T-cell (primary cell): ENCODE data around the gene ASCC2. TPM values are rescaled to one million over a fixed set of nuclear protein-coding genes. Genes with fewer than 3 reads are reported as not detected.

Experiments
- ATAC-seq, 4 experiments: fragments of 200-7000 bp in 3 of 4; fragments of 150-1000 bp in 1 of 4; cut with Tn5 transposase; replicated peaks in 1 of 4; 1 replicate in 3 of 4; 2 replicates in 1 of 4; pipeline ENCODE4 v1.10.0; 2021; ENCODE audit warnings: moderate library complexity in 3 of 4, mild to moderate bottlenecking in 2 of 4, moderate number of reproducible peaks in 1 of 4
- CTCF ChIA-PET, 2 donors: fragments of 300-600 bp; sonication (Branson Sonifier 250); formaldehyde crosslinking; loops; one replicate each; lab custom pipeline; 2022; ENCODE audit warnings: antibody characterized with exemption in 2 of 2; lab: Charles Lee
- POLR2A ChIA-PET, 2 donors: fragments of 300-600 bp; sonication (Branson Sonifier 250); formaldehyde crosslinking; loops; one replicate each; lab custom pipeline; 2022; ENCODE audit warnings: antibody characterized with exemption in 2 of 2; lab: Charles Lee
- DNase-seq, 35 experiments: peaks; one replicate each; pipeline versions ENCODE4 v3.0.0 to v3.0.0-alpha.2; 2013 to 2023
- H3K27ac ChIP-seq: one replicate; pipeline ENCODE4 v1.5.1; 2013; ENCODE audit warnings: low read length
- H3K27me3 ChIP-seq, 2 experiments: replicated peaks in 1 of 2; 1 replicate in 1 of 2; 2 replicates in 1 of 2; pipeline versions ENCODE4 v1.6.1 to v1.7.0; 2013; ENCODE audit warnings: low read length in 1 of 2, mixed read lengths in 1 of 2; ENCODE audit not compliant: control insufficient read depth in 2 of 2, insufficient read depth in 2 of 2; ENCODE audit errors: extremely low read depth in 1 of 2
- H3K36me3 ChIP-seq, 2 donors: 1 replicate in 1 of 2; 2 replicates in 1 of 2; pipeline versions ENCODE4 v1.6.1 to v1.7.0; 2013; ENCODE audit warnings: low read length in 1 of 2; ENCODE audit not compliant: control insufficient read depth in 2 of 2, insufficient read depth in 1 of 2; ENCODE audit errors: extremely low read depth in 1 of 2
- H3K4me1 ChIP-seq, 2 experiments: 1 replicate in 1 of 2; 2 replicates in 1 of 2; pipeline versions ENCODE4 v1.6.1 to v1.7.0; 2013; ENCODE audit warnings: low read length in 2 of 2, mixed read lengths in 1 of 2; ENCODE audit not compliant: insufficient read depth in 2 of 2, control insufficient read depth in 1 of 2; ENCODE audit errors: extremely low read depth in 1 of 2
- H3K4me3 ChIP-seq, 2 donors: 1 replicate in 1 of 2; 2 replicates in 1 of 2; pipeline versions ENCODE4 v1.5.1 to v1.7.0; 2013; ENCODE audit warnings: mild to moderate bottlenecking in 2 of 2, low read length in 1 of 2, moderate library complexity in 1 of 2; ENCODE audit not compliant: control insufficient read depth in 1 of 2; ENCODE audit errors: extremely low read depth in 1 of 2
- H3K9me3 ChIP-seq: 2 replicates; pipeline ENCODE4 v1.7.0; 2013
- H3K27ac Mint-ChIP-seq, 2 donors: one replicate each; pipeline ENCODE4 v1.8.0; 2020 to 2021; ENCODE audit warnings: mild to moderate bottlenecking in 2 of 2, mixed read lengths in 2 of 2
- H3K27me3 Mint-ChIP-seq, 2 donors: one replicate each; pipeline ENCODE4 v1.8.0; 2021 to 2022; ENCODE audit warnings: mixed read lengths in 2 of 2
- H3K36me3 Mint-ChIP-seq: one replicate; pipeline ENCODE4 v1.8.0; 2021; ENCODE audit warnings: mixed read lengths
- H3K4me1 Mint-ChIP-seq, 3 donors: one replicate each; pipeline ENCODE4 v1.8.0; 2020 to 2022; ENCODE audit warnings: mixed read lengths in 3 of 3, mild to moderate bottlenecking in 1 of 3
- H3K4me3 Mint-ChIP-seq, 3 donors: one replicate each; pipeline ENCODE4 v1.8.0; 2020 to 2022; ENCODE audit warnings: mild to moderate bottlenecking in 3 of 3, mixed read lengths in 3 of 3, moderate library complexity in 3 of 3
- H3K9me3 Mint-ChIP-seq, 3 donors: one replicate each; pipeline ENCODE4 v1.8.0; 2020 to 2022; ENCODE audit warnings: mixed read lengths in 3 of 3
- WGBS: methylation state at CpG from one replicate; pipeline ENCODE4 v1.1.5; 2013; ENCODE audit warnings: missing lambda C conversion rate; ENCODE audit not compliant: insufficient coverage; 5-methylcytosine and 5-hydroxymethylcytosine counted together
- total RNA-seq, 35 experiments: library from RNA in 6 of 35; stranded (reverse) in 6 of 35; fragments of 120-200 nt in 1 of 35; gene quantifications; one replicate each; pipeline versions ENCODE4 v1.2.1 to v1.2.4 and lab custom pipeline; 2013 to 2026

Gene ASCC2
- total RNA-seq, 5 donors from 2014 or later (not counting 1 experiment from before 2014, with no cell fraction given) = 80.1 to 94.2 (median 85.7) TPM

GRCh38 chr22:29750559-29751538 lies 87.2 kb downstream of the ASCC2 start:
- 100% methylated on average over 1 of the region's 11 CpGs for WGBS
- POLR2A ChIA-PET = interaction anchor here in 1 of 2 donors (0.5 kb wide), 1 partner anchor 82 kb away, joined by 4 read pairs; no protein-coding TSS in a partner anchor
- H3K4me1 Mint-ChIP-seq = peaks cover 18 to 22% (median 18%) of the 10 kb centered on the region in 3 donors

DNA sequence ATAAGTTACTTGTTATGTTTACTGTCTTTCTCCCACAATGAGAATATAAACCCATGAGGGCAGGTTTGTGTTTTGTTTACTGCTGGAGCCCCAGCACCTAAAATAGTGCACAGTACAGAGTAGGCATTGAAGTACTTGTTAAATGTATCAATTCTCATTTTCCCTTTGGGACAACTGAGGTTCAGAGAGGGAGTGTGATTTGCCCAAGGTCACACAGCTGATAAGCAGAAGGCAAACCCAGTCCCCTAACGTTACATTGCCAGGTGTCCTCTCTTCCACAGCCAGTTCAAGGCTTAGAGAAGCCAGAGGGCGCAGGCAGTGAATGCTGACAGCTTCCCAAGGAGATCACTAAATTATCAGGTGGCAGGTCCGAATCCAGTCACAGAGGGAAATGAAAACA lies 88.0 kb downstream of the ASCC2 start:
- Mint-ChIP-seq H3K27ac (no peak overlapping the region), H3K9me3 (no peaks in the 10 kb centered on the region)

More at GRCh38 chr22:29750559-29751538, 87.2 kb downstream of the ASCC2 start:
- ATAC-seq (peak in 3 of 4 experiments; percentile 43 to 54 (median 48)), DNase-seq (peak in 7 of 35 experiments; percentile 3 to 50 (median 20))
- H3K4me3 Mint-ChIP-seq = no peak overlapping the region
- H3K27ac Mint-ChIP-seq = peak overlapping the region; percentile 74 to 87
- Histone ChIP-seq H3K27ac (peak overlapping the region; percentile 14), H3K27me3 (no peaks in the 10 kb centered on the region), H3K36me3 (peaks cover 15 to 24% of the 10 kb centered on the region in 2 donors), H3K9me3 (no peaks in the 10 kb centered on the region), H3K4me3 (no peak overlapping the region), H3K4me1 (peaks cover 0 to 17% of the 10 kb centered on the region in 2 experiments)
- CTCF ChIA-PET = no interaction called here
- H3K27me3 Mint-ChIP-seq = no peaks in the 10 kb centered on the region
- H3K36me3 Mint-ChIP-seq = peaks cover 19% of the 10 kb centered on the region
- H3K9me3 Mint-ChIP-seq = no peaks in the 10 kb centered on the region

GRCh38 chr22:29748248-29748893 lies 89.7 kb downstream of the ASCC2 start:
- no peak for ATAC-seq
- Histone ChIP-seq H3K9me3 (no peaks in the 10 kb centered on the region), H3K4me1 (peaks cover 0 to 17% of the 10 kb centered on the region in 2 experiments), H3K36me3 (peaks cover 22 to 31% of the 10 kb centered on the region in 2 donors), H3K27ac (no peak overlapping the region), H3K27me3 (no peaks in the 10 kb centered on the region), H3K4me3 (no peak overlapping the region)
- CTCF ChIA-PET = no interaction called here
- no peak for DNase-seq
- H3K27me3 Mint-ChIP-seq = no peaks in the 10 kb centered on the region
- POLR2A ChIA-PET = interaction anchor here in 1 of 2 donors (0.5 kb wide), 1 partner anchor 15 kb away, joined by 3 read pairs; no protein-coding TSS in a partner anchor
- H3K9me3 Mint-ChIP-seq = no peaks in the 10 kb centered on the region
- WGBS = 98% methylated on average over 7 of the region's 9 CpGs
- H3K36me3 Mint-ChIP-seq = peaks cover 33% of the 10 kb centered on the region
- H3K4me1 Mint-ChIP-seq = peaks cover 18 to 20% (median 20%) of the 10 kb centered on the region in 3 donors
- H3K27ac Mint-ChIP-seq = no peak overlapping the region
- H3K4me3 Mint-ChIP-seq = no peak overlapping the region

More for the DNA sequence above, 88.0 kb downstream of the ASCC2 start:
- Histone ChIP-seq H3K36me3 (peaks cover 18 to 27% of the 10 kb centered on the region in 2 donors), H3K27ac (no peak overlapping the region), H3K27me3 (no peaks in the 10 kb centered on the region), H3K4me1 (peaks cover 0 to 17% of the 10 kb centered on the region in 2 experiments), H3K4me3 (no peak overlapping the region), H3K9me3 (no peaks in the 10 kb centered on the region)
- Mint-ChIP-seq H3K4me3 (no peak overlapping the region), H3K4me1 (peaks cover 18 to 20% (median 18%) of the 10 kb centered on the region in 3 donors), H3K27me3 (no peaks in the 10 kb centered on the region), H3K36me3 (peaks cover 26% of the 10 kb centered on the region)
- ATAC-seq = no peak
- CTCF ChIA-PET = no interaction called here
- POLR2A ChIA-PET = no interaction called here
- DNase-seq = no peak
- 92% methylated on average over 2 of the region's 3 CpGs for WGBS

- no peaks in the 10 kb centered on the region for H3K9me3 ChIP-seq
- no peak for ATAC-seq
- H3K27me3 ChIP-seq = no peaks in the 10 kb centered on the region
- Mint-ChIP-seq H3K27ac (no peak overlapping the region), H3K4me1 (peaks cover 18 to 24% (median 20%) of the 10 kb centered on the region in 3 donors), H3K27me3 (no peaks in the 10 kb centered on the region), H3K4me3 (no peak overlapping the region), H3K36me3 (peaks cover 33% of the 10 kb centered on the region), H3K9me3 (no peaks in the 10 kb centered on the region)
- H3K36me3 ChIP-seq = peaks cover 22 to 31% of the 10 kb centered on the region in 2 donors
- H3K4me3 ChIP-seq = no peak overlapping the region
- no peak for DNase-seq
- peaks cover 0 to 17% of the 10 kb centered on the region in 2 experiments for H3K4me1 ChIP-seq
- 93% methylated on average over 7 of the region's 7 CpGs for WGBS
- ChIA-PET POLR2A (no interaction called here), CTCF (no interaction called here)
- H3K27ac ChIP-seq = no peak overlapping the region
Observed at GRCh38 chr22:29747832-29748231, 90.2 kb downstream of the ASCC2 start.

DNA sequence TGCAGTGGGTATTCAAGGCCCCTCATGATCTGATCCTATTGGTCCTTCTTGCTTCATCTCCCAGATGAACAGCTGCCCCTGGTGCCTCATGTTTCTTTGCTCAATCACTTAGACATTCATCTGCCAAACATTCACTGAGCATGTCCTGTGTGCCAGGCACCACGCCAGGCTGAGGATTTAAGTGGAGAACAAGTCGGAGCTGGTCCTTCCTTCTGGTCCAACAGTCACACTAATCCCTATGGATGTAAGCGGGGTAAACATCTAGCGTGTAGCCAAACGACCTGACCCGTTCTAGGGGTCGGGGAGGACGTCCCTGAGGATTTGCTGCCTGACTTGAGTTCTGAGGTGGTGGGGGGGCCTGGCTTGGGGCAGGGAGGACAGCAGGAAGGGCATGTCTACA lies 93.2 kb downstream of the ASCC2 start:
- Histone ChIP-seq H3K36me3 (peaks cover 22 to 44% of the 10 kb centered on the region in 2 donors), H3K27ac (no peak overlapping the region), H3K9me3 (no peaks in the 10 kb centered on the region), H3K4me3 (no peak overlapping the region), H3K27me3 (no peaks in the 10 kb centered on the region), H3K4me1 (no peaks in the 10 kb centered on the region)
- Mint-ChIP-seq H3K27ac (no peak overlapping the region), H3K4me3 (no peak overlapping the region), H3K4me1 (peaks cover 0 to 14% (median 0%) of the 10 kb centered on the region in 3 donors), H3K36me3 (peaks cover 41% of the 10 kb centered on the region), H3K27me3 (no peaks in the 10 kb centered on the region), H3K9me3 (no peaks in the 10 kb centered on the region)
- ChIA-PET POLR2A (no interaction called here), CTCF (interaction anchor here in 1 of 2 donors (0.6 kb wide), 1 partner anchor 37 kb away, joined by 3 read pairs; no protein-coding TSS in a partner anchor)
- DNase-seq (no peak), ATAC-seq (no peak)
- 89% methylated on average over 4 of the region's 8 CpGs for WGBS

GRCh38 chr22:29742326-29742725 lies 95.7 kb downstream of the ASCC2 start:
- Histone ChIP-seq H3K36me3 (peaks cover 20 to 38% of the 10 kb centered on the region in 2 donors), H3K27ac (no peak overlapping the region), H3K4me3 (no peak overlapping the region), H3K9me3 (no peaks in the 10 kb centered on the region), H3K27me3 (no peaks in the 10 kb centered on the region), H3K4me1 (no peaks in the 10 kb centered on the region)
- ATAC-seq = no peak
- no peak overlapping the region for H3K27ac Mint-ChIP-seq
- no peak for DNase-seq
- no peaks in the 10 kb centered on the region for H3K9me3 Mint-ChIP-seq
- 66% methylated on average over 7 of the region's 13 CpGs for WGBS
- ChIA-PET CTCF (no interaction called here), POLR2A (no interaction called here)
- H3K4me3 Mint-ChIP-seq = no peak overlapping the region
- peaks cover 0 to 13% (median 0%) of the 10 kb centered on the region in 3 donors for H3K4me1 Mint-ChIP-seq
- H3K36me3 Mint-ChIP-seq = peaks cover 34% of the 10 kb centered on the region
- no peaks in the 10 kb centered on the region for H3K27me3 Mint-ChIP-seq
